Uterus (tissue), 4 donors: ENCODE measurements around the gene DCTN3. TPM values are rescaled to one million over a fixed set of nuclear protein-coding genes. Genes with fewer than 3 reads are reported as not detected.

Experiments
- DNase-seq, 2 donors: peaks; one replicate each; pipeline ENCODE4 v3.0.0-alpha.2; 2019 to 2020
- H3K27ac ChIP-seq, 2 donors: fragments of 200-600 bp; sonication (generic); 1 replicate in 1 of 2; 2 replicates in 1 of 2; pipeline ENCODE4 v1.5.1; 2016 to 2018
- H3K27me3 ChIP-seq, 2 donors: fragments of 200-600 bp; sonication (generic); one replicate each; pipeline ENCODE4 v1.5.1; 2018 to 2019; ENCODE audit warnings: control low read depth in 1 of 2
- H3K36me3 ChIP-seq, 2 donors: fragments of 200-600 bp; sonication (generic); one replicate each; pipeline ENCODE4 v1.5.1; 2019; ENCODE audit warnings: control low read depth in 1 of 2
- H3K4me1 ChIP-seq, 2 donors: fragments of 200-600 bp; sonication (generic); one replicate each; pipeline ENCODE4 v1.5.1; 2018 to 2019; ENCODE audit warnings: control low read depth in 1 of 2
- H3K4me3 ChIP-seq, 2 donors: fragments of 200-600 bp; sonication (generic); 1 replicate in 1 of 2; 2 replicates in 1 of 2; pipeline ENCODE4 v1.5.1; 2018 to 2019; ENCODE audit warnings: mild to moderate bottlenecking in 1 of 2
- H3K9me3 ChIP-seq, 2 donors: fragments of 200-600 bp; sonication (generic); one replicate each; pipeline ENCODE4 v1.5.1; 2019; ENCODE audit warnings: control low read depth in 1 of 2
- POLR2A ChIP-seq, 2 donors: fragments of 450-650 bp; IDR thresholded peaks; one replicate each; pipeline ENCODE4 v1.6.1; 2016; ENCODE audit warnings: antibody characterized with exemption in 2 of 2, mild to moderate bottlenecking in 1 of 2, moderate library complexity in 1 of 2
- intact Hi-C: fragments of 100-400 bp; cut with DNase I; formaldehyde crosslinking; loops from one replicate; pipeline ENCODE4 v1.15.1; 2023; ENCODE audit warnings: low total_unique reads
- total RNA-seq, 4 donors: library from RNA; depleted of rRNA in 3 of 4; stranded (reverse); fragments of >200 nt in 3 of 4; gene quantifications; one replicate each; pipeline versions ENCODE4 v1.1.0 to v1.2.4, GENCODE V29; 2014 to 2023
- TF ChIP-seq, protein P1 (sequence below), 4 experiments: fragments of 200-600 bp in 2 of 4; fragments of 450-650 bp in 2 of 4; sonication (generic) in 2 of 4; IDR thresholded peaks; one replicate each; pipeline ENCODE4 v1.5.1; 2016 to 2019; ENCODE audit warnings: antibody characterized with exemption in 4 of 4, mild to moderate bottlenecking in 2 of 4, moderate library complexity in 1 of 4
- donor health status: DM: yes; HTN: yes; CAD: no.

Gene DCTN3
- total RNA-seq, 4 donors from 2014 or later, result 27.7 to 98.0 (median 58.6) TPM

DNA sequence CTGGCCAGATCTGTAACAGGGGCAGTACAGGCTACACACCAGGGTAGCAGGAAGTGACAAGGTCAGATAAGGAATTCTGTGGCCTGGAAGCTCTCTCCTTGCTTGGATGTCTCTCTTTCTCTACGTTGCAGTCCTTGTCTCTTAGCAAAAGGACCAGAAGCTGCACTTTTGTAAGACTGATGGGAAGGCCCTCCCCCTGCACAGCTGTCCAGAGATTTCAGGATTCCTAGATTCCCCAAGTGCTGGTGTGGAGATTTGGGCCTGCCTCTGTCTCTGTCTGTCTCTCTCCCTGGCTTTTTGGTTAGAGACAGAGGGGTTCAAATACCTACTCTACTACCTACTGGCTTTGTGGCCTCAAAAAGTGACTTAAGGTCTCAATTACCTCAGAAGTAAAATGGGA, 20.7 kb downstream of the DCTN3 start:
- Histone ChIP-seq H3K4me1 (no peaks in the 10 kb centered on the region), H3K36me3 (no peaks in the 10 kb centered on the region), H3K27ac (no peak overlapping the region), H3K27me3 (no peaks in the 10 kb centered on the region), H3K9me3 (no peaks in the 10 kb centered on the region), H3K4me3 (no peak overlapping the region)
- TF ChIP-seq POLR2A (IDR thresholded peaks at IDR 0.05), result no peak
- TF ChIP-seq, protein P1, sequence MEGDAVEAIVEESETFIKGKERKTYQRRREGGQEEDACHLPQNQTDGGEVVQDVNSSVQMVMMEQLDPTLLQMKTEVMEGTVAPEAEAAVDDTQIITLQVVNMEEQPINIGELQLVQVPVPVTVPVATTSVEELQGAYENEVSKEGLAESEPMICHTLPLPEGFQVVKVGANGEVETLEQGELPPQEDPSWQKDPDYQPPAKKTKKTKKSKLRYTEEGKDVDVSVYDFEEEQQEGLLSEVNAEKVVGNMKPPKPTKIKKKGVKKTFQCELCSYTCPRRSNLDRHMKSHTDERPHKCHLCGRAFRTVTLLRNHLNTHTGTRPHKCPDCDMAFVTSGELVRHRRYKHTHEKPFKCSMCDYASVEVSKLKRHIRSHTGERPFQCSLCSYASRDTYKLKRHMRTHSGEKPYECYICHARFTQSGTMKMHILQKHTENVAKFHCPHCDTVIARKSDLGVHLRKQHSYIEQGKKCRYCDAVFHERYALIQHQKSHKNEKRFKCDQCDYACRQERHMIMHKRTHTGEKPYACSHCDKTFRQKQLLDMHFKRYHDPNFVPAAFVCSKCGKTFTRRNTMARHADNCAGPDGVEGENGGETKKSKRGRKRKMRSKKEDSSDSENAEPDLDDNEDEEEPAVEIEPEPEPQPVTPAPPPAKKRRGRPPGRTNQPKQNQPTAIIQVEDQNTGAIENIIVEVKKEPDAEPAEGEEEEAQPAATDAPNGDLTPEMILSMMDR (IDR thresholded peaks at IDR 0.05), result no peak
- no peak for DNase-seq
- intact Hi-C loops, result loop anchor here (10.0 kb wide), 1 partner anchor 195 kb away; no protein-coding TSS in a partner anchor

- peaks cover 0 to 1% of the 10 kb centered on the region in 2 donors for H3K27me3 ChIP-seq
- TF ChIP-seq, protein P1 (IDR thresholded peaks at IDR 0.05), result no peak
- TF ChIP-seq POLR2A (IDR thresholded peaks at IDR 0.05), result no peak
Observed at GRCh38 chr9:34594177-34594576, 26.1 kb downstream of the DCTN3 start.

GRCh38 chr9:34592895-34593601, 27.2 kb downstream of the DCTN3 start:
- Histone ChIP-seq H3K27me3 (peaks cover 7 to 8% of the 10 kb centered on the region in 2 donors), H3K36me3 (no peaks in the 10 kb centered on the region), H3K9me3 (no peaks in the 10 kb centered on the region), H3K27ac (peak overlapping the region; percentile 53 to 78), H3K4me1 (peaks cover 0 to 28% of the 10 kb centered on the region in 2 donors), H3K4me3 (no peak overlapping the region)
- intact Hi-C loops, result loop anchor here (10.0 kb wide), 1 partner anchor 188 kb away; no protein-coding TSS in a partner anchor
- DNase-seq, result peak; percentile 75 to 88
- TF ChIP-seq, protein P1 (IDR thresholded peaks at IDR 0.05), result no peak
- no peak for TF ChIP-seq POLR2A (IDR thresholded peaks at IDR 0.05)

More at GRCh38 chr9:34594177-34594576, 26.1 kb downstream of the DCTN3 start:
- DNase-seq, result peak; percentile 48 to 61
- H3K36me3 ChIP-seq, result no peaks in the 10 kb centered on the region
- no peaks in the 10 kb centered on the region for H3K9me3 ChIP-seq
- peaks cover 0 to 22% of the 10 kb centered on the region in 2 donors for H3K4me1 ChIP-seq
- intact Hi-C loops, result loop anchor here (10.0 kb wide), 1 partner anchor 189 kb away; no protein-coding TSS in a partner anchor
- H3K27ac ChIP-seq, result peak overlapping the region; percentile 53 to 78
- no peak overlapping the region for H3K4me3 ChIP-seq

DNA sequence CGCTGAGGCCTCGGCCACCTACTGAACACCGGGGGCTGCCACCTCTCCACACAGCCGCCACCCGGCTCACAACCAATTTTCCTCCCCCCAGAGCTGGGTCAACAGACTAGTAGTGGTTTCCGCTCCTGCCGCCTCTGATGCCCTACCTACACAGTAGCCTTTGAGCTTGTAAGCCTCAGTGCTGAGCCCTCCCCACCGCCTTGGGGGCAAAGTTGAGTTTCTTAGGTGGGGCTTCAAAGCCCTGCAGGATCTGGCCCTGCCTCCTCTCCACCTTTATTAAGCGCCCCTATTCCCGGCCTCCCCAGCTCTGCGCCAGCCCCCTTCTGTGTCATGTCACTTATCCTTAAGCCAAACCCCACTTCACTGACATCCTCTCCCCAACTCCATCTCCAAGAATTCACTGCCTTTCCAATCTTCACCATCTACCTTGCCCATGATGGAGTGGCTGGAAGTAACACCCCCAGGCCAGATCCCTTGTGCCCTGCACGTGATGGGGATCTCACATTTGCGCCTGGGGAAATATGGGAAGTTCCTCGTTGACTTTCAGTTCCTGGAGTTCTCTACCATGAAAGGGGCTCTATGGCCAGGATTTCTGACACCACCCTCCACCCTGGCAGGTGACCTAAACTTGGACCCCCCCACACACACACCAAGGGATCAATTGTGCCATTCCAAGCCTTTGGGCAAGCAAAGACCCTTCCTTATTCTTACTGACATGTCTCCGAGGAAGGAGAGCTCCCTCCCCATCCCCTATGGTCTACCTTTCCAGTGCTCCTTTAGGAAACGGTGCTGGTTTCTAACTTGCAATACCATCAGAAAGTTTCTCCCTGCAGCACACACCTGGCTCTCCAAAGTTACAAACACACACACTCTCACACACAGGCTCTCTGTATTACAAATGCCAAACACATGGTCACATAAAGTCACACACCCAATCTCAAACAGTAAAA, 28.1 kb downstream of the DCTN3 start:
- TF ChIP-seq, protein P1 (IDR thresholded peaks at IDR 0.05), result no peak
- Histone ChIP-seq H3K27ac (peak overlapping the region in 1 of 2 donors; percentile 78), H3K27me3 (peaks cover 7 to 8% of the 10 kb centered on the region in 2 donors), H3K9me3 (no peaks in the 10 kb centered on the region), H3K4me3 (no peak overlapping the region), H3K36me3 (no peaks in the 10 kb centered on the region), H3K4me1 (peaks cover 0 to 28% of the 10 kb centered on the region in 2 donors)
- no peak for DNase-seq
- intact Hi-C loops, result loop anchor here (2.0 to 10.0 kb wide), 2 partner anchors 187 to 259 kb away; no protein-coding TSS in a partner anchor
